HG03097 (cell line): ENCODE data around the gene ASB13.
A peak's percentile ranks its signal among the peaks of the same experiment; 100 is the strongest.

Experiments
- ATAC-seq: cut with Tn5 transposase; IDR thresholded peaks from one replicate; pipeline ENCODE4 v1.9.1; 2021; ENCODE audit not compliant: unreplicated experiment, low FRiP score

Gene ASB13

GRCh38 chr10:5648494-5649457 is 17.6 kb downstream of the ASB13 start:
- ATAC-seq: no peak

- ATAC-seq: no peak
Measured at GRCh38 chr10:5647507-5648240, 18.7 kb downstream of the ASB13 start.

- ATAC-seq: no peak
Measured at GRCh38 chr10:5645944-5646617, 20.3 kb downstream of the ASB13 start.

GRCh38 chr10:5645375-5645774 is 21.0 kb downstream of the ASB13 start:
- ATAC-seq: no peak

GRCh38 chr10:5644930-5645329 is 21.5 kb downstream of the ASB13 start:
- ATAC-seq: no peak

GRCh38 chr10:5643346-5644067 is 22.9 kb downstream of the ASB13 start:
- no peak for ATAC-seq

GRCh38 chr10:5641501-5641900 is 24.9 kb downstream of the ASB13 start:
- no peak for ATAC-seq

GRCh38 chr10:5640501-5640900 is 25.9 kb downstream of the ASB13 start:
- ATAC-seq: no peak

- ATAC-seq: no peak
Measured at GRCh38 chr10:5640036-5640435, 26.4 kb downstream of the ASB13 start.

- no peak for ATAC-seq
Measured at GRCh38 chr10:5639066-5639465, 27.3 kb downstream of the ASB13 start.

- no peak for ATAC-seq
Measured at GRCh38 chr10:5638494-5638893, 27.9 kb downstream of the ASB13 start.

- ATAC-seq: no peak
Measured at GRCh38 chr10:5634918-5635317, 31.5 kb downstream of the ASB13 start.

GRCh38 chr10:5633166-5633749 is 33.1 kb downstream of the ASB13 start:
- ATAC-seq: no peak

GRCh38 chr10:5632446-5632845 is 33.9 kb downstream of the ASB13 start:
- no peak for ATAC-seq

GRCh38 chr10:5631936-5632335 is 34.5 kb downstream of the ASB13 start:
- ATAC-seq: no peak

GRCh38 chr10:5630112-5630436 is 36.3 kb downstream of the ASB13 start:
- no peak for ATAC-seq

- ATAC-seq: peak; percentile 79
Measured at GRCh38 chr10:5629303-5630111, 36.9 kb downstream of the ASB13 start.

- ATAC-seq: no peak
Measured at GRCh38 chr10:5628451-5629302, 37.7 kb downstream of the ASB13 start.
